ENCODE results near the gene VMA21.

GRCh38 chrX:151448509-151448908, 51.5 kb downstream of the VMA21 start:
- TF ChIP-seq CTCF (IDR thresholded peaks at IDR 0.05; ENCODE audit: extremely low read depth in 1 of 2, insufficient read depth in 1 of 2, low read depth in 1 of 2, low read length in 2 of 2), result no peak
- no peak for TF ChIP-seq EZH2 (IDR thresholded peaks at IDR 0.05; ENCODE audit: borderline replicate concordance, low read depth, low read length, severe bottlenecking)
- no peak for TF ChIP-seq MYC (IDR thresholded peaks at IDR 0.05; ENCODE audit: low read depth, low read length)
